GM19023 (cell line): ENCODE measurements around the gene RERE.

Experiments used
- ATAC-seq: cut with Tn5 transposase; IDR thresholded peaks from one replicate; pipeline ENCODE4 v1.9.1; 2021; ENCODE audit warnings: mild to moderate bottlenecking, moderate library complexity; ENCODE audit not compliant: unreplicated experiment

RERE gene

DNA sequence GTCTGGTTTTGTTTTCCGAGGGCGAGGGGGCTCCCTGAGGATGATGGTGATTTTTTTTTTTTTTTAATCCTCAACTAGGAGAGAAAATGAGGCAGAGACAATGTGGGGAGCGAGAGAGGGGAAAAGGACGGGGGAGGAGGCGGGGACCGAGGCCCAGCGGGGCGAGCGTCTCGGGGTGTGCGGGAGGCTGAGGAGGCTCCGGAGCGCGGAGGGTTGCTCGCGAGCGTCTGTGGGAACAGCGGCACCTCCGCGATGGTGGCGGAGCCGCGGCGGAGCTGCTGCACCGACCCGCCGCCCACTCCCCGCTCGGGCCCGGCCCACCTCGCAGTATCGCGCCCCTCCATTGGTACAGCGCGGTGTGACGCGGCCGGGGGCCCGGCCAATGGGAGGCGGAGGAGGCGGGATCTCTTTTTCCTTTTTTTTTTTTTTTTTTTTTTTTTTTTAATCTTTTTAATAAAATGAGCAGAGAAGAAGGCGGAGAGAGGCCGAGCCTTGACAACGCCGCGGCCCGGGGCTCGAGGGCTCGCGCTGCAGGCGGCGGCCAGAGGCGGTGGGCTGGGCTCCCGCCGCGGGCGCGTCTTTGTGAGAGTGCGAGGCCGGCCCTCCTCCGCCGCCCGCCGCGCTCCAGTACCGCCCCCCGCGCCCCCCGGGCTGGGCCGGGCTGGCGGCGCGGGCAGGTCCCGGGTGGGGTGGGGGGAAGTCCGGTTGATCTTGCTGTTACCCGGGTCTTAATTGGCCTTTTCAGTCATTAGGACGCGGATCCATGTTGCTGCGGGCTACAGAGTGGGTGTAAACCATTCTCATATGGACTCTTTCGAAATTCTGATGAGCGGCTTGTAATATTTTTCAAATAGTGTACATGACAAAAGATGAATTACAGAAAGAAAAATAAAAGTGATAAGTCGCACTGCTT lies at the start of gene RERE:
Gene RERE (minus strand): TSS at position 229 of the 913 bp plus-strand sequence.
- ATAC-seq = peak; percentile 92

DNA sequence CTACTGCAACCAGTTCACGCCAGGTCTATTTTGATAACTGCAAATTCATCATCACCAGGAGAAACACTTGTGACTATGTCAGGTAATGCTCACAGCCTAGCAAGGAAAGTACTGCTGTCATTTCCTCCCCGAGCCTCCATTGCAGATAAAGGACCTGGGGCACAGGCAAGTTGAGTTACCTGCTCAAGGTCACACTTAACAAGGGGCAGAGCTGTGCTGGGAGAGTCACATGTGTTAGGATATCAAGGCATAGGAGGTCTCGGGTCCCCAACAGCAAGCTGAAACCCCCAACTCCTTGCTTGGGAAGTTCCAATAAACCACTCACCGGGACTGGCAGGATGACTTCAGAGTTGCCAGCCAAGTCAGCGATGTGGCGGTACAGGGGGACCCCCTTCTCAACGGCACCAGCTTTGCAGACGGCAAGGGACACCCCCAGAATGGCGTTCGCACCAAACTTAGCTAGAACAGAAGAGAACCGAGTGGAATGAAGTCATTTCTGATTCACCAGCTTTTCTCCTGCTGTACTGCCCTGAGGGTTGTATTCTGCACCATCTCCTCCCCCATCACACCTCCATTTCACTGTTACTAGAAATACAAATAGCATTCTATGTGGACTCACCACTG lies 49.5 kb upstream of the RERE start:
- ATAC-seq = no peak

DNA sequence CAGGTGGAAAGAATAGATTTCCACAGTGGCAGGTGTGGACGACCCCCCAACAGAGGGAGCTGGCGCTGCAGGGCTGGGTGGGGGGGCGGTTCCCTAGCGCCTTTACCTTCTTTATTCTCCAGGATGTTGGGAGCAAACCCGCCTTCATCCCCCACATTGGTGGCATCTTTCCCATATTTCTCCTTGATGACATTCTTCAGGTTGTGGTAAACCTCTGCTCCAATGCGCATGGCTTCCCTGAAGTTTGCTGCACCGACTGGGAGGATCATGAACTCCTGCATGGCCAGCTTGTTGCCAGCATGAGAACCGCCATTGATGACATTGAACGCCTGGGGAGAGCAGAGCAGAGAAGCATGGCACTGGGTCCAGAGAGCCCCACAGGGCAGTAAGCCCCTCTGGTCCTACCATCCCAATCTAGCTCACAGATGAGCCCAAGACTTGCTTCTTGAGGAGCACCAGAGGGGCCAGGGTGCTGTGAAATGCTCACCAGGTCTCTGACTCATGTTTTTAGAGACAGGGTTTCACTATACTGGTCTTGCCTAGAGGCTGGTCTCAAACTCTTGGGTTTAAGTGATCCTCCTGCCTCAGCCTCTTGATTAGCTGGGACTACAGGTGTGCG lies 48.8 kb upstream of the RERE start:
- ATAC-seq = no peak

DNA sequence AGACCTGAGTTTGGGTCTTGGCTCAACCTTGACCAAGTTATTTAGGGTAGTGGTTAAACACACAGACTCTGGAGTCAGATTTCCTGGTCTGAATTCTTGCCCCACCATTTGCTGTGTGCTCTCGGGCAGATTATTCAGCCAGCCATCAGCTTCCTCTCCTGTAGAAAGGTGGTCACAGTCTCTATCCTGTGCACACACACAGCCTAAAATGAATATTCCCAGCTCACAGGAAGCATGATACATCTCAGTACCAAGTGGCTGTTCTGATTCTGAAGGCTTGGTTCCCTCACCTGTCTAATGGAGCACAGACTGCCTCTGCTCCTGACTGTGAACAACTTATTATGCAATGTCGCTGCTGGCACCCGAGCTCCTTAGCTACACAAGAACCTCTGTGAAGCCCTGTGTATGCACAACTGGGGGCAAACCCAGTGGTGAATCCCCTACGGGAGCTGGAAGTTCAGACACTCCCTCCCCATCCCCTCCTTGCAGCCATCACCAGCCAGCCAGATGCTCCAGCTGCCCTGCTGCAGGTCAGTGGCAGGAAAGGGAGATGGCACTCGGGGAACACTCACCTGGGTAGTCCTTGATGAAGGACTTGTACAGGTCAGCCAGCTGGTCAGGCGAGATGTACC lies 47.4 kb upstream of the RERE start:
- no peak for ATAC-seq

DNA sequence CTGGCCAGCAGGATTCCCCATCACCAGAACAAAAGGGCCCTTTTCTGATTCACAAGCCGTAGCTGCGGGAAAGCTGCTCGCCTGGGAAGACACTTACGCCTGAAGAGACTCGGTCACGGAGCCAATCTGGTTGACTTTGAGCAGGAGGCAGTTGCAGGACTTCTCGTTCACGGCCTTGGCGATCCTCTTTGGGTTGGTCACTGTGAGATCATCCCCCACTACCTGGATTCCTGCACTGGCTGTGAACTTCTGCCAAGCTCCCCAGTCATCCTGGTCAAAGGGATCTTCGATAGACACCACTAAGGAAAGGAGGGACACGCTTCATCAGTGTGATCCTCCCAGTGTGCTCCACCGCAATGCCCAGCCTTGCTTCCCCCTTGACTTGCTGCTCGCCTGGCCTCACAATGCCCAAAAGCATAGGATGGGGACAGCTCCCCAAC lies 46.4 kb upstream of the RERE start:
- ATAC-seq = no peak

DNA sequence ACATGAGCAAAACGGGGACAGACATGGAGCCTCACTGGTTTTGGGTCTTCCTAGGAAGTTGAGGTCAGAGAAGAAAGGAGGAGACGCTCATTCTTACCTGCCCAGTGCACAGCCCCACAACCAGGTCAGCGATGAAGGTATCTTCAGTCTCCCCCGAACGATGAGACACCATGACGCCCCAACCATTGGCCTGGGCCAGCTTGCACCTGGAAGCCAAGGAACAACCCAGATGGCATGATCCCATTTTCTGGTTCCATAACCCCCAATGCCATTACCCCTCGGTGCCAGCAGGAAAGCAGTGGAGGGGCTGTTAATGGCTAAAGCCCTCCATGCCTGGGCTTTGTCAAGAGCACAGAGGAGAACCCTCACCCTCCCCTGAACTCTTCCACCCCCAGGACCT lies 45.7 kb upstream of the RERE start:
- no peak for ATAC-seq

DNA sequence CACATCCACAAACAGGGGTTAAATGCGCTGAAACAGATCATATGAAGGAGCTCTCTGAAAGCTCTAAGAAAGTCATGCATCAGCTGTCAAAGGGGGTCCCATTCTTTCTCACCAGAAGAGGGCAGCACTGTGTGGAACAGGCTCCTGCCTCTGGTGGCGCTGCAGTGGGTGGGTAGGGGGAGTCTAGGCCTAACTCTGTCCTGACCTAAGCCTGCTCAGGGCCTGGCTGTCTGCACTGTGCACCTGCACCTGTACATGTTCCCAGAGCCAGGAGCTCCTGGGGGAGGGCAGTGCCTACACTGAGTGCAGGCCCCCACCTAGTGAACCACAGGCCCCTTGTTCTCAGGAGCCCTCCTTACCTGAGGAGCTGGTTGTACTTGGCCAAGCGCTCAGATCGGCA lies 45.1 kb upstream of the RERE start:
- ATAC-seq = no peak

DNA sequence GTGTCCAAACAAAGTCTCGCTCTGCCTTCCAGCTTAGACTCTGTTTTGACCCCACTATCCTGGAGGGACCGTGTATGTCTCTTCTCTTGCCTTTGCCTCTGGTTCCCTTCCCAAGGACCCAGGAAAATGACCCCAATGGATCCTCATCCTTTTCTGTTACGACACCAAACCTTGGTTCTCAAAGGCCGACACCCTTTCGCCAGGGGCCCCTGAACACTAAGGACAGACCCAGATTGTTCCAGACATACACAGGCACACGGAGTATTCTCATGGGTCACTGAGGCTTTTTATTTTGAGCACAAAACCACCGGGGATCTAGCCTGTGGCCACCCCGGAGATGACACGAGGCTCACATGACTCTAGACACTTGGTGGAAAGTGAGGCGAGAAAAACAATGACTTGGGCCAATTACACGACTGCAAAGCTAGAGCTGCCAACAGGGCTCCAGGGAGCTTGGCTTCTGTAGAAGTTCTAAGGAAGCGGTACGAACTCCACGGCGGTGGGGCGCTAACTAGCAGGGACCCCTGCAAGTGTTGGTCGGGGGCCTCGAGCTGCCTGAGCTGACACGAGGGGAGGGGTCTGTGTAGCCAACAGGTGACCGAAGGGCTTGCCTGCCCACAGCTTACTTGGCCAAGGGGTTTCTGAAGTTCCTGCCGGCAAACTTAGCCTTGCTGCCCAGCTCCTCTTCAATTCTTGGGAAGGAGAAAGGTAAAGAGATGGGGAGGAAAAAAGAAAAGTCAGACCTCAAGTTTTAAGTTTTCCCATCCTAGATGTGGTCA lies 43.5 kb upstream of the RERE start:
- no peak for ATAC-seq

DNA sequence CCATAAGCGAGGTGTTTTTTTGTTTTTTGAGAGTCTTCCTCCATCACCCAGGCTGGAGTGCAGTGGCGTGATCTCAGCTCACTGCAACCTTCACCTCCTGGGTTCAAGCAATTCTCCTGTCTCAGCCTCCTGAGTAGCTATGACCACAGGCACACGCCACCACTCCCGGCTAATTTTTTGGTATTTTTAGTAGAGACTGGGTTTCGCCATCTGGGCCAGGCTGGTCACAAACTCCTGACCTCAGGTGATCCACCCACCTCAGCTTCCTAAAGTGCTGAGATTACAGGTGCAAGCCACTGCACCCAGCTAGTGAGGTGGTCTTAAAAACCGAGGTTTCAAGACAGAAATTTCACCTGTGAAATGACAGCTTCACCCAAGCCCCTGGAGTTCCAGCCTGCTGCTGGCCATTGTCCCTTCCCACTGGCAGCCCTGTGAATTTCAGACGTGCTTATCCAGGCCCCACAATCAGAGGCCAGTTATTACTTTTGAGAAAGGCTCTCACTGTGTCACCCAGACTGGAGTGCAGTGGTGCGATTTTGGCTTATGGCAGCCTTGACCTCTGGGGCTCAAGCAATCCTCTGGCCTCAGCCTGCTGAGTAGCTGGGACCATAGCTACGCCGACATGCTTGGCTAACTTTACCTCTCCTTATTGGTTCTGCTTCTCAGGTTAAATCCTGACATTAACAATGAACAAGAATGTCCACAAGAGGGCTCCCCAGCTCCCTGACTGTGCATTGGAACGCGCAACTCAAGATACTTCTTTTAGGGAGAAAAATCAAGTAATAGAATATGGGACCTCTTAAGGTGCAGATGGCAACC lies 41.7 kb upstream of the RERE start:
- no peak for ATAC-seq

DNA sequence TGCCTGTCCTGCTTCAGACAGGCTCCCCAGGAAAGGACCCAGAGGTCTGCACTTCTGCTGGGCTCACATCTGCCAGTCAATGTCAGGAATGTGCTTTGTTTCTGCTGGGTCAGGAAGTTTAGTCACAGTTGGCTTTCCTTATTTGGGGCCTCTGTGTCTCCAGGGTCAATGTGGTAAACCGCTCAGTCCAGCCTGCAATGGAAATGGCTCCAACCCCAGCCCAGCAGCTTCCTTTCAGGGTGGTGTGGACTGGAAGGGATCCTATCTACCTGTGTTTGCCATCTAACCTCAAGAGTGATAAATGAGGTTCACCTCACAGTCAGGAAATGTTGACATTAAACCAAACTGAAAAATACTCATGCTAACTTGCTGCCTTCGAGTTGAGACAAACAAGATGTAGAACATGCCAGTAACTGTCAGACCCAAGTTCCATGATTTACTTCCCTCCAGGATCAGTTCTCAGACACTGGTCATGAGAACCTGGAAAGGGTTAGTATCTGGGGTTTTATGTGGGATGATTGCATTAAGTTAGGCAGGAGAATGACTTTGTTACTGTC lies 40.8 kb upstream of the RERE start:
- ATAC-seq = no peak

DNA sequence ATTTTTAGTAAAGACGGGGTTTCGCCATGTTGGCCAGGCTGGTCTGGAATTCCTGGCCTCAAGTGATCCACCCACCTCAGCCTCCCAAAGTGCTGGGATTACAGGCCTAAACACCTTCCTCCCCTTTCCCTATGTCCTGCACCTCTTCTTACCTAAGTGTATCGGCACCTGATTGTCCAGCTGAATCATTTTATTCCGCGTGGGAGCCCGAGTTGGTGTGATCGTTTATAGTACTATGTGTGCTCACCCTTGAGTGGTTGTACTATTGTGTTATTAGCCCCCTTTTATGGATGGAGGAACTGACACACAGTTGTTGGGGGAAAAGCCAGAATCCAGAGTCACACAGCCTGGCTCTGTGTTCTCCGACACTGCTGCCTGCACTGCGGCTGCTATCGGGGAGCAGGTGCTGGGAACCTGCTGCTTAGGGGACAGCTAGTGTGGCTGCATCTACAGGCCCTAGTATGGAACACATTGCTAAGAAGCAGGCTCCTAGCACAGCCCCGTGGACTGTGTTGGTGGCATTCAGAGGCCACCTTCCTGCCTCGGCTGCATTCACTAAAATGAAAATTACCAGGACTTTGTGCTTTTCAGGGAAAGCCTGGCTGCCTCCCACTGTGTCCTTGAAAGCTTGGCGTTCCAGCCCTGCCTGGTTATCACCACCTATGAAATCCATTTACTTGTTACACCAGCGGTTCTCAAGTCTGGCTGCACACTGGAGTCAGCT lies 39.4 kb upstream of the RERE start:
- ATAC-seq = no peak

DNA sequence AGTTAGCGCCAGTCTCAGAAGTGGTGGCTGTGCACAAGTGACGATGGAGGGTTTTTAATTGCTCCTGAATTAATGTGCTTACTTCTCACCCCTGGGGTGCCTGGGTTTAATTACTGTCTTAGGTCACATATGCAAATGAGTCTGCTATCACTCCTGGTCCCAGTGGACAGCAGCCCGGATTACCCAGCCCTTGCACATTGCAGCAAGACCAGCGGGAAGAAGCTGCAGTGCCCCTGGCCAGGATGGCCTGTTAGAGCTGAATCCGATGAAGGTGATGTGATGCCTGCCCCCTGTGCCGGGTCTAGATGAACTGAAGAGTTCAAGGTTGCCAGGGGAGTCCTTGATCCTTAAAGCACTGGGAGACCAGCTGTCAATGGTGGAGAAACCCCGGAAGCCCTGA lies 36.8 kb upstream of the RERE start:
- no peak for ATAC-seq

DNA sequence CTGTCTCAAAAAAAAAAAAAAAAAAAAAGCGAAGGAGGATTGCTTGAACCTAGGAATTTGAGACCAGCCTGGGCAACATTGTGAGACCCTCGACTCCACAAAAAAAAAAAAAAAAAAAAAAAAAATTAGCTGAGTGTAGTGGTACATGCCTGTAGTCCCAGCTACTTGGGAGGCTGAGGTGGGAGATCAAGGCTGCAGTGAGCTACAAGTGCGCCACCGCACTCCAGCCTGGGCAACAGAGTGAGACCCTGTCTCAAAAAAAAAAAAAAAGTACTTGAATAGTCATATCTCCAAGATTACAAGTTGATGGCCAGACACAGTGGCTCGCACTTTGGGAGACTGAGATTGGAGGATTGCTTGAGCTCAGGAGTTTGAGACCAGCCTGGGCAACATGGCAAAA lies 33.6 kb upstream of the RERE start:
- no peak for ATAC-seq

DNA sequence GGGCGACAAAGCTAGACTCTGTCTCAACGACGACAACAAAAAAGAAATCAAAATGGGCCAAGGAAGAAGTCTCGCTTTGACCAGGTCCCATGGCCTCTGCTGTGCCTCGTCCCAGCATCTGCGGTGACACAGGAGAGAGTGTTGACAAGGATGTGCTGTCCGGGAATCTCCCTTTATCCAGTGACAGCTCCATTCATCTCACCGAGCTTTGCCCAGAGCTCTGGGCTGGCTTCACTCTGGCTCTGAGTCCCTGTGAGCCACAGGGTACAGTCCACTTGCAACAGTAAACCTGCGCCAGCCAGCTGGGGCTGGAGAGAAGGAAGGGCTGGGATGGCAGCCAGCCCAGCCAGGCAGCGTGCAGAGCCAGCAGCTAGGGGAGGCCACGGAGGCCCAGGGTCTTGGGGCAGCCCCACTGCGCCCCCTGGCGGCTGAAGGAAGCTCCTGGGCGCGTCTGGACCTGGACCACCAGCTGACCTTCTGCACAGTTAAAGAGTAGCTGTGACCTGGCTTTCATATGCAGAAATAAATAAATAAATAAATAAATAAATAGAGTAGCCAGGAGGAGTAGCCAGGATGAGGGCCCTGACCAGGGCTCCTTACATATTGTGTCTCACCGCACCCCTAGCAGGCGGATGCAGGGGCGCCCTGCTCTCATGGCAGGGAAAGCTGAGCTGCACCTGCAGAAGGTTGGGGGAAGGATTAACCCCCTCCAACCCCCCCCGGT lies 31.4 kb upstream of the RERE start:
- ATAC-seq = no peak

DNA sequence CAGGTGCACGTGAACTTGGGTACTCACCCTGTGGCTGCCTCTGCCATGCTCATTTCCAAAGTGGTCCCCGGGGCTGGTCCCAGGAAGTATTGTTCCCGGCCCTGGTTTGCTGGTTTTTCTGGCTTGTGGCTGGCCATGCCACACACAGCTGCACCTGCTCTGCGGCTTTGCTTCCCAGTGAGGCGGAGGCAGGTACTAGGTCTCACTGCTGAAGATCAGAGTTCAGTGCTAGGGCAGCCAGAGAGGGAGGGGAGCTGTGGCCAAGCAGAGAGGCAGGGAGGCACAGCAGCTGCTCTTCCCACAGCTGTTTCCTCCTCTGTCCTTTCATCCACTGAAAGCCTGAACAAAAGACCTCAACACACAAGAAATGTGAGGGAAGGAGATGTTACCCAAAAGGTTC lies 30.6 kb upstream of the RERE start:
- no peak for ATAC-seq

DNA sequence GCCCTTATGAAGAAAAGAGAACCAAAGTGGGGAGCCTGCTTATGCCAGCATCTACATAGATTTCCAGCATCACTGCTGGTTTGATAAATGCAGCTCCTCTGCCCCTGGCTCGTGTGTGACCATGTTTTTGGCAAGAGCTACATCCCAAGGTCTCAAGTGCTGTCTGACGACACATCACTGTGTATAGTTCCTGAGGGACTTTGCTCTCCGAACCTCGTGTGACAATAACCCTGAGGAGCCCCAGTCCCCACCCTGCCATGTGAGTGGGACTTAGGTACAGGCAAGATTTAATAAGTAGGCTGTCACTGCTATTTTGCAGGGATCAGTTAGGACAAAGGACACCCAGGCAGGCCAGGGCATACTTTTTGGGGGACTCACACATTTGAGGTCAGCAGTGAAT lies 28.8 kb upstream of the RERE start:
- no peak for ATAC-seq

DNA sequence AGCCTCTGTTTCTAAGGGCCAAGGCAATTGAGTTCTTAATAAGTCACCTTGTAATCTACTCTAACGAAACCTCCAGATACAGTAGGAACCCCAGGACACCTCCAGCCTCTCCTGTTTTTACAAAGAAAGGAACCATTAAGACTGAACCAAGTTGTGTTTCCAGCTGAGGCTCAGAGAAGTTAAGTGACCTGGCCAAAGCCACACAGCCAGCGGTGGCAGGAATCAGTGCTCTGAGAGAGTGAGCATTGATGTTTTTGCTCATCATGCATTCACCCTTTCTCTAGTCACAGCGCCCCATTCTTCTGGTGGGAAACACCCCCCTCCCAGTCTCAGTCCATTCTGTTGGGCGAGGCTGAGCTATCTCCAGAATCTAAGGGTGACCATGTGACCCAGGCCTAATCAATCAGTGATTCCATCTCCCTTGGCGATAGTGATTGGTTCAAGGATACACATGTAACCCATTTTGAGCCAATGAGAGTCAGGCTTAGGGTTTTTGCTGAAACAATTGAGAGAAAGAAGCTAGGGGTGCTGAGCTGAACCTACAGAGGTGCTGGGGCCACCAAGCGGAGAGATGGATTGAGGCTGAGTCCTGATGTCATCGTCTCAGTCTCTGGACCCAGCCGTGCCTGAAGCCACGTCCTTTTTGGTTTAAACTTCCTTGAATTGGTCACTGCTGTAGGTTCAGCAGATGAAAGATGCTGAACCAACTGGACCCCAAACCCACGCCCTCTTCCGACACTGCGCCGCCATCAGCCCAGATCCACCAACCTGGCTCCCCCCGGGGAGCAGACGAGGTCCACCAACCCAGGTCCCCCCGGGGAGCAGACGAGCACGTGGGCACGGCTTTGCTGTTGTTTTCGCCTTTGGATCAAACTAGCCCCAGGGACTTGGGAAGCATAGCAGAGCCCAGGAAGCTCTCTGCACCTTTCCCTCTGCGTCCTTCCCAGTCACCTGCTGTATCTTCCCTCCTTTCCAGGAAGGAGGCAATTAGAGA lies 28.0 kb upstream of the RERE start:
- no peak for ATAC-seq
